NOMO-1 treated with DMSO at 0.1 percent for 48 hours (cell line): ENCODE measurements around the gene ATL2.
"Not testable (repeated sequence)": the region's sequence is repeated elsewhere in the genome, so short reads cannot be mapped to it uniquely, and the experiment has no call there.

ENCODE experiments used
- DNase-seq: peaks from one replicate; lab custom pipeline; 2025; ENCODE audit not compliant: unreplicated experiment; lab: John Stamatoyannopoulos, UW

The ATL2 gene

GRCh38 chr2:38394041-38394440, 17.0 kb upstream of the ATL2 start:
- DNase-seq, result no peak

- DNase-seq, result no peak
Measured at GRCh38 chr2:38390947-38391346, 13.9 kb upstream of the ATL2 start.

DNA sequence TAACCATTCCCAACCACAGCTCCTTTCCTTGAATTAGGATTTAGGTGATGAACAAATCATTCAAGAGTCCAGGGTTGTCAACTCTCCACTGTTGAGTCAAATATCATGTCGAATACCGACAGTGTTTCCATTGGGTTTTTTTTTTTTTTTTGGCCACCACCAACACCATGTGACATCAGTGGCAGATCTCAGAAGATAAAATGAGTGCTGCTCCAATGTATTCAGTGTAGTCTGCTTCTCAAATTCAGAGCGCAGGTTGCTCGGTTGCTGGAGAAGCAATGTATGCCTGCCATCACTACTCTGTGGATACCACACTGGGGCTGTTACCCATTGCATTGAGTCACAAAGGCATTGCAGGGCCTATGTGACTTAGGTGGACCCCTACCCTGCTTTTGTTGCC, 10.8 kb upstream of the ATL2 start:
- no peak for DNase-seq

DNA sequence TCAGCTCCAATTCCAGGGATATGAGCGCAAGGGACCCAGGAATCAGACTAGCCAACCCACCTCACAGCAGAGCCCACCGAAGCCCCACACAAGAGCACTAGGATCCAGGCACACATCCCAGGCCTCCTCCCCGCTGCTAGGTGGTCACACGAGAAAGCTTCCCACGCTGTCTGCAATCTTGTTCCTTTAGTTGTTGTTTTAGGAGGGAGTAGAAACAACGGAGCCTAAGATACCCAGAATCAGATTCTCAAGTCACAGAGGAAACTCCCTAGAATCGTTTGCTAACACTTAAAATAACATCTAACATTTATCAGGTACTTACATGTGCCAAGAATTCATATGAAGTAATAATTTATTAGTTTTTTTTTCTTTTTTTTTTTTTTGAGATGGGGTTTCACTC, 9.7 kb upstream of the ATL2 start:
- DNase-seq, result no peak

DNA sequence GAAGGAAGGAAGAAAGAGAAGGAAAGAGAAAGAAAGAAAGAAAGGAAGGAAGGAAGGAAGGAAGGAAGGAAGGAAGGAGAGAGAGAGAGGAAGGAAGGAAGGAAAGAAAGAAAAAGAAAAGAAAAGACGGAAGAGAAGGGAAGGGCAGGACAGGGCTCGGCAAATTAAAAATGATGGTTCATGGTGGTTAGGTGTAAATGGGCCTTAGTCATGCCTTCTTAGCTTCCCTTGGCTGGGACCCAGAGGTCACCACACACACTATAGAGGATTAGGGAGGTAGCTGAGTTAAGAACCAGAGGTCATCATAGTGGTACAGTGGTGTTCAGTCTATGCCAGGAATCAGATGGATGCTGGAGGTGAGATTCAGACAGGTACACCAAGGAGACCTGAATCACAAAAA, 9.3 kb upstream of the ATL2 start:
- peak; percentile 35 for DNase-seq

- no peak for DNase-seq
Measured at GRCh38 chr2:38384338-38384737, 7.3 kb upstream of the ATL2 start.

GRCh38 chr2:38383741-38384140, 6.7 kb upstream of the ATL2 start:
- not testable (repeated sequence) for DNase-seq

GRCh38 chr2:38381381-38382143, 4.5 kb upstream of the ATL2 start:
- DNase-seq, result no peak

- peak; percentile 97 for DNase-seq
Measured at GRCh38 chr2:38380397-38381130, 3.5 kb upstream of the ATL2 start.

DNA sequence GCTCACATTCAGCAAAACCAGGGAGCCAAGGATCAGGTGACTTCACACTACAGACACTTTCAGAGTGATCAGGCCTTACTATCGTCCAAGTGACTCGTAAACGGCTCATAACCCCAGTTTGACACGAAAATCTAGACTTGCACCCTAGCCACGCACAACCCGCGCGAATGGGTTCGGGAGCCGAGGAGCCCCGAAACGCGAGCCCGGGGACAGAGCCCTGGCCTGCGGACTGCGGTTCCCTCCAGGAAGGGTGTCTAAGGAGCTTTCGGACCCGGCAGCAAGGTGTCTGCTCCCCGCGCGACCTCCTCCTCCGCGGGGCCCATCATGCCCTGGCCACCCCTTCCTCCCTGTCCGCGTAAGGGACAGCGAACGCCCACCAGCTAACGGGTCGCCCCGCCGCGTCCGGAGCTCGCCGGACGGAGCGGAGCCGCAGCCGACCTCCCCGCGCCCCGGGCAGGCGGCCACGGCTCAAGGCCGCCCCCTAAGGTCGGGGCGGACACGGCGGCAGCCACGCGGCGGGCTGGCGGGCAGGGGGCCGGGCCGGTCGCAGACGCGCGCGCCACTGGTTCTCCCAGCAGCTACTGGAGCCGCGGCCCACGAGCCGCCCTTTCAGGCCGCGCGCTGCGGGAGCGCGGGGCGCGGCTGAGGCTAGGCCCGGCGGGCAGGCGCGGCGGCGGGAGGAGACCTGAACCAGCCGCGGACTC, 575 bp downstream of the ATL2 start:
- peak; percentile 61 for DNase-seq

DNA sequence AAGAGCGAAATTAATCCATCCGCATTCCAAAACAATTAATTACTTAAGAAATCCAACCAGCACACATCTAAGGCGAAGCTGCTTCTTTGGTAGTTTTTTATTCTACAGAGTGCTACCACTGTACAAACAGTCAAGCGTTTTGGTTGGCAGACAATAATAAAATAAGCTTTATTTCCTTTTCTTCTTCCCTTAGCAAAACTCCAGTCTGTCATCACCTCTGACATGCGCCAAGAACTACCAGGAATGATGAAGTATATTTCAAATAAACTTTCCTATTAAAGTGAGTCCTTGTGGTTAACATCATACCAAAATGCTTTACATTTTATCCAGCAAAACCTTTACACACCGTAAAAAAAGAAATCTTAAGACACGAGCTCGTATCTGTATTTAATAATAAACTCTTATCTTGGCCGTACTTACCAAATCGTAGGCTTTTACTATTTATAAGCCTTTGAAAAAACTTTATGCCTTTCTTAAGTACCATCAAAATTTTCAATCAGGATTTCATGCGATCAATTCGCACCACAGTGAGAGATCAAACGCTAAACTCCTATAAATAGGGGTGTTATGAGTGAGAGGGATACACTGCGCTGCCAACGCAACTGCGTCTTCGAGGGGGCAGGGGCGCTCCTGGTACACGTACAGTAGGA, 1.3 kb downstream of the ATL2 start:
- no peak for DNase-seq

GRCh38 chr2:38374984-38375383, 2.1 kb downstream of the ATL2 start:
- no peak for DNase-seq

GRCh38 chr2:38371235-38371634, 5.8 kb downstream of the ATL2 start:
- no peak for DNase-seq

DNA sequence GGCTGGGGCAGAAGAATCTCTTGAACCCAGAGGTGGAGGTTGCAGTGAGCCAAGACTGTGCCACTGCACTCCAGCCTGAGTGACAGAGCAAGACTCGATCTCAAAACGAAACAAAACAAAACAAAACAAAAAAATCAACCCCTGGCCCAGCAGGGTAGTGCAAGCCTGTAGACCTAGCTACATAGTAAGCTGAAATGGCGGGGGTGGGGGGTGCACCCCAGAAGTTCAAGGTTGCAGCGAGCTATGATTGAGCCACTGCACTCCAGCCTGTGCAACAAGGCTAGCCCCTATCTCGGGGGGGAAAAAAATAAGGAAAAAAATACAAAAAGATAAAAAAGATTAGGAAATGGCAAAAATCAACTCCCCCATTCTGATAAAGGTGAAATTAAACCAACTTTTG, 6.4 kb downstream of the ATL2 start:
- DNase-seq, result no peak

- DNase-seq, result no peak
Measured at GRCh38 chr2:38362232-38362631, 14.8 kb downstream of the ATL2 start.

DNA sequence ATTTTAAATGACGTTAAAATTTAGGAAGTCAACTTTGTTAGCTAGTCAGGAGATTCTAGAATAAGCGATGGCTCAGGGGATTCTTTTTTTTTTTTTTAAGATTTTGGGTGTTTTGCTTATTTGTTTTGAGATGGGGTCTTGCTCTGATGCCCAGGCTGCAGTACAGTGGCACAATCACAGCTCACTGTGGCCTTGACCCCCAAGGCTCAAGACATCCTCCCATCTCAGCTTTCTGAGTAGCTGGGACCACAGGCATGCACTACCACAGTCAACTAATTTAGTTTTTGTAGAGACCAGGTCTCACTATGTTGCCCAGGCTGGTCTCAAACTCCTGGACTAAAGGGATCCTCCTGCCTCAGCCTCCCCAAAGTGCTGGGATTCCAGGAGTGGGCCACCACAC, 16.9 kb downstream of the ATL2 start:
- no peak for DNase-seq

GRCh38 chr2:38353402-38353801, 23.7 kb downstream of the ATL2 start:
- no peak for DNase-seq

DNA sequence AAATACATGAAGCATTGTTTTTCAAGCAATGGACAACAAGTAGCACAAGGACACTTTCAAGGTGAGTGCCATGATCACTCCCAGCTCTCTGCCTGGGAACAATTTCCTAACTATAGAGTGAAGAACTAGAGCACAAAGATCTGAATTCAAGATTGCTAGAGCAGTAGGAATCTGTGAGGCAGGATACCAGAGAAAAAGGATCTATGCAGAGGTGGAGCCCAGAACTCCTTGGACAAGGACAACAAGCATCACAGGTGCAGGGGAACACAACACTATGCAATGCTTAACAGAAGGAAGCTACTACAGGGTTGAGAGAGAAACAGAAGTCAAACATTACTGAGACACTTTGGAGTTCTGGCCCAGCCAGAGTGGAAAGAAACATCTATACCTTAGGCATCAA, 24.7 kb downstream of the ATL2 start:
- DNase-seq, result no peak

DNA sequence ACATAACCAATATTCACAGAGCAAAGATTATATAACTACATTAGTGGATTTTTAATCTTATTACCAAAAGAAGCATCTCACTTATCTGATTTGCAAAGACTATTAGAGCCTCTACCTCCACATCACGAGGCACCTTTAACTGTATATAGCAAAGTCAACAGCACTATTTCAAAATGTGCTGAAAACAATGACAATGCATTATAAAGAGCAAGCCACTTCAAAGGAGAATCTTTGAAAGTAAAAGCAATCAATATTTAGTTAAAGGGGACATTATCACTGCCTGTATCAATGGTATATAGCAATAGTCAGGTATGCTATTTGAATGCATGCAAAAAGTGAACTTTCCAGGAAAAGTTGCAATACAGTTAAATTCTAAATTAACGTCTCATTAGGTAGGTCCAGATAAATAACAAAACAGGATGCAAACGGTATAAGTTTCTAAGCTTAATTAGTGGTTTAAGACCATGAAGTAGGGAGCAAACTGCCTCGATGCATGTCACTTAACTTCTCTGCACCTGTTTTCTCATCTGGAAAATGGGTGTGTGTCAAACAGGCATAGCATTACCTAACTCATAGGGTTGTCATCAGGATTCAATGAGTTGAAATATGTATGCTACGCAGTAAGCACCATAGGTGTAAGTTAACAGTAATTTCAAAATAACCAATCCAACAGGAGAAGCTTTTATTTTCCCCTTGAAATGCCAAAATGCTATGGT, 31.6 kb downstream of the ATL2 start:
- DNase-seq, result no peak

DNA sequence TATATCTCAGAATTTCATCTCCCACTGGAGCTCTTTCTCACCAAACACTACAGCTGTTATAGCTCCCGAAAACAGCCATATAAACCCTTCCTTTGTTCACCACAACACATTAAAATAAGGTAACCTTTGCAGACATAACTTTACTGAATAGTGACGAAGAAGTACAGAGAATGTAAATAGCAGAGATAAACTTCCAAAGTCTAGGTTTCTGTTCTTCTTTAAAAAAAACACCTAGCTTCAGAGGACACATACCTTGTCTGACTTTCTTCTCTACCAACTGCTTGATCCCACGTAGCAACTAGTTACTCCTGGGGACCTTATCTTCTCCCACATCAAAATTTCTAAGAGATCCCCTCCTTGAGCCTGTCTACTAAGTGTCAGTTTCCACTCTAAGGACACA, 32.3 kb downstream of the ATL2 start:
- no peak for DNase-seq

- DNase-seq, result no peak
Measured at GRCh38 chr2:38343212-38343611, 33.9 kb downstream of the ATL2 start.
